SH-SY5Y (cell line): ENCODE results near the gene RSPH6A.

ENCODE experiments used
- GATA2 ChIP-seq: IDR thresholded peaks from 2 replicates; pipeline ENCODE4 v1.6.1; 2011; ENCODE audit warnings: mild to moderate bottlenecking, low read depth, low read length
- GATA3 ChIP-seq: IDR thresholded peaks from 2 replicates; pipeline ENCODE4 v1.6.1; 2011; ENCODE audit warnings: low read depth, mild to moderate bottlenecking, low read length, moderate library complexity

- TF ChIP-seq GATA2: no peak
- no peak for TF ChIP-seq GATA3
Measured at GRCh38 chr19:45774765-45775164, 40.3 kb downstream of the RSPH6A start.
